ENCODE data around the gene ORC6.
A peak's percentile ranks its signal among the peaks of the same experiment; 100 is the strongest.

The ORC6 gene

GRCh38 chr16:46688654-46689364 is 650 bp upstream of the ORC6 start, which contains the start of gene VPS35:
VPS35 (minus strand) TSS chr16:46689178; CDS start chr16:46689133, 45 bp downstream.
- FAIRE-seq (no peak), DNase-seq (ENCODE audit: insufficient read length, low spot score) (peak; percentile 88)
- TF ChIP-seq POLR2A (IDR thresholded peaks at IDR 0.05; ENCODE audit: low read depth, low read length), result peak; percentile 75

DNA sequence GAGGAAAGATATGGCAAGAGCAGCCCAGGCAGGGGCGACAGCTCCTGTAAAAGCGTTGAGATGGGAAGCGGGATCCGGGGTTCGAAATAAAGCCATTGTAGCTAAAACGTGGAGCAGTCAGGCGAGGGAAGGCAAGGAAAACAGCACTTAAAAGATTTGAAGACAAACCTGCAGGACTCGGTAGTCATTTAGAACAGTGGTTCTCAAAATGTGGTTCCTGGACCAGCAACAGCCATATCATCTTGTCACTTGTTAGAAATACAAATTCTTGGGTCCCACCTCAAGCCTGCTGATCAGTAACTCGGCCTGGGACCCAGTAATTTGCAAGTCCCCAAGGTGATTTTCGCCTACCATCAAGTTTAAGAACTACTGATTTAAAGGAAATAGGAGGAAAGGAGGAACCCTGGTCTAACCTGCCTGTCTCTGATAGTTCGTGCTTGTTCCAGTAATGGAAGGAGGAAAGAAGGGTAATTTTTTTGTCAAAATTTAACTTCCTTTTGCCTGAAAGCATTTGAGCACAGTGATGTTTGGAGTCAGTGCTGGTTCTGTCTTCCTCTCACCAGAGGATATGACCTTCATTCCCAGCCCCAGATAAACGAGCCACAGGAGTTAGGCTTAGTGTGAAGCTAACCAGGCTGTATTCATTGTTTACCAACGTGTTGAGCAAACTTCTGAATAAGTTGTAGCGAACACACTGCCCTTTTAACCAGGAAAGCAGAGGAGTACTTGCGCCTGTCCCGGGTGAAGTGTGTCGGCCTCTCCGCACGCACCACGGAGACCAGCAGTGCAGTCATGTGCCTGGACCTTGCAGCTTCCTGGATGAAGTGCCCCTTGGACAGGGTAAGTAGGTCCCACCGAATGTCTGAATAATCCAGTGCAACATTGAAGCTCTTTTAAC is 1.1 kb downstream of the ORC6 start:
- FAIRE-seq (no peak), DNase-seq (ENCODE audit: insufficient read length, low spot score) (no peak)
- TF ChIP-seq POLR2A (IDR thresholded peaks at IDR 0.05; ENCODE audit: low read depth, low read length), result no peak

- DNase-seq (ENCODE audit: insufficient read length, low spot score), result no peak
- no peak for TF ChIP-seq POLR2A (IDR thresholded peaks at IDR 0.05; ENCODE audit: low read depth, low read length)
- FAIRE-seq, result no peak
Measured at GRCh38 chr16:46691726-46692125, 2.3 kb downstream of the ORC6 start.

DNA sequence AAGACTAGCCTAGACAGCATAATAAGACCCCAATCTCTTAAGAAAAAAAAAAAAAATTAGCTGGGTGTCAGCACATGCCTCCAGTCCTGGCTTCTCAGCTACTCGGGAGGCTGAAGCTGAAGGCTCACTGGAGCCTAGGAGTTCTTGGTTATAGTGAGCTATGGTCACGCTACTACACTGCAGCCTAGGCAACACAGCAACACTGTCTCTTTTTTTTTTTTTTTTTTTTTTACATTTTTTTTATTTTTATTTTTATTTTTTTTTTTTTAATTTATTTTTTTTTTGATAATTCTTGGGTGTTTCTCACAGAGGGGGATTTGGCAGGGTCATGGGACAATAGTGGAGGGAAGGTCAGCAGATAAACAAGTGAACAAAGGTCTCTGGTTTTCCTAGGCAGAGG is 4.1 kb downstream of the ORC6 start:
- FAIRE-seq (no peak), DNase-seq (ENCODE audit: insufficient read length, low spot score) (no peak)
- TF ChIP-seq POLR2A (IDR thresholded peaks at IDR 0.05; ENCODE audit: low read depth, low read length), result no peak

GRCh38 chr16:46695937-46696336 is 6.5 kb downstream of the ORC6 start:
- FAIRE-seq (no peak), DNase-seq (ENCODE audit: insufficient read length, low spot score) (no peak)
- TF ChIP-seq POLR2A (IDR thresholded peaks at IDR 0.05; ENCODE audit: low read depth, low read length), result no peak

DNA sequence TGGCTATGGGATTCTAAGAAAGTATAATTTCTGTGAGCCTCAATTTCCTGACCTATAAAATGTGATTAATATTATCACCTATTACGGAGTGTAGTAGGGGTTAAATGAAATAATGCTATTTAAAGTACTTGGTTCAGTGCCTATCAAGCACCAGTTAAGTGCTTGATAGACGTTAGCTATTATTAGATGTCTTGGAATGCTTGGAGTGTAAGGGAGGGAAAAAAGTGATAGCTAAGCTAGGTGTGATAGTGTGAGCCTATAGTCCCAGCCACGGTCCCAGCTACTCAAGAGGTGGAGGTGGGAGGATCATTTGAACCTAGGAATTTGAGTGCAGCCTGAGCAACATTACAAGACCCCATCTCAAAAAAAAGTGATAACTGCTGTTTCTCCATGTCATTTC is 7.5 kb downstream of the ORC6 start:
- FAIRE-seq, result no peak
- TF ChIP-seq POLR2A (IDR thresholded peaks at IDR 0.05; ENCODE audit: low read depth, low read length), result no peak
- DNase-seq (ENCODE audit: insufficient read length, low spot score), result no peak

- TF ChIP-seq POLR2A (IDR thresholded peaks at IDR 0.05; ENCODE audit: low read depth, low read length), result no peak
- no peak for DNase-seq (ENCODE audit: insufficient read length, low spot score)
- FAIRE-seq, result peak; percentile 27
Measured at GRCh38 chr16:46700048-46700447, 10.6 kb downstream of the ORC6 start.

DNA sequence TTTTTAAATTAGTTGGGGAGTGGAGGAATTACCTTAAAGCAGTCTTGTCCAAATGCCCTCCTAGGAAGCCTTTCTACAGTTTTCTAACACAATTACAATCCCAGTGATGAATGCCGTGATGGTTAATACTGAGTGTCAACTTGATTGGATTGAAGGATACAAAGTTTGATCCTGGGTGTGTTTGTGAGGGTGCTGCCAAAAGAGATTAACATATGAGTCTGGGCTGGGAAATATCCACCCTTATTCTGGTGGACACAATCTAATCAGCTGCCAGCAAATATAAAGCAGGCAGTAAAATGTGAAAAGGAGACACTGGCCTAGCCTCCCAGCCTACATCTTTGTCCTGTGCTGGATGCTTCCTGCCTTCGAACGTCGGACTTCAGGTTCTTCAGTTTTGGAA is 12.2 kb downstream of the ORC6 start:
- no peak for TF ChIP-seq POLR2A (IDR thresholded peaks at IDR 0.05; ENCODE audit: low read depth, low read length)
- no peak for DNase-seq (ENCODE audit: insufficient read length, low spot score)
- no peak for FAIRE-seq

- no peak for TF ChIP-seq POLR2A (IDR thresholded peaks at IDR 0.05; ENCODE audit: low read depth, low read length)
- FAIRE-seq, result no peak
- DNase-seq (ENCODE audit: insufficient read length, low spot score), result no peak
Measured at GRCh38 chr16:46702030-46702429, 12.6 kb downstream of the ORC6 start.

GRCh38 chr16:46706642-46707041 is 17.2 kb downstream of the ORC6 start:
- TF ChIP-seq POLR2A (IDR thresholded peaks at IDR 0.05; ENCODE audit: low read depth, low read length), result no peak
- DNase-seq (ENCODE audit: insufficient read length, low spot score) (no peak), FAIRE-seq (peak; percentile 30)

DNA sequence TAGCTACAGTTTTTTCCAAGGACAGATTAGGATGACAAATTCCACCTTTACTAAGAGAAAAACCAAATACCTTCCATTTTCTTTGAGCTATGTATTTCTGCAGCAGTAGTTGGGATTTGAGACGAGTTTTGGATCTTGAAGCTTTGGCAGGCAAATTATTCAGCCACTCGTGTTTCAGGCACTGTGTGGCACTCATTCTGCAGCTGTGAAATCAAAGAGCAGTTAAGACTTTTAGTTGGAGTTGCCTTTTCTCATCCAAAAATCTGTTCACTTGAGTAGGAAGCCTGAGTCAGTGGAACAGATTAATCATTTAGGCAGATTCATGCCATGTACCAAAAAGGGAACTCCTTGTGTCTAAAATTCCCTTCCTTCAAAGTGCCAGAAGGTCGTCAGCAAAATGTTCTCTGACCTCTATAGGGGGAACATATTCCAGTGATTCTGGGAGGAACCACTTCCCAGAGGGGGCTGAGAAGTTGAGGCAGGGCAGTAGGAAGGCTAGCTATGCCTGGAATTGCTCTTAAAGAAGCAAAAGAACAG is 20.1 kb downstream of the ORC6 start:
- no peak for DNase-seq (ENCODE audit: insufficient read length, low spot score)
- no peak for TF ChIP-seq POLR2A (IDR thresholded peaks at IDR 0.05; ENCODE audit: low read depth, low read length)

DNA sequence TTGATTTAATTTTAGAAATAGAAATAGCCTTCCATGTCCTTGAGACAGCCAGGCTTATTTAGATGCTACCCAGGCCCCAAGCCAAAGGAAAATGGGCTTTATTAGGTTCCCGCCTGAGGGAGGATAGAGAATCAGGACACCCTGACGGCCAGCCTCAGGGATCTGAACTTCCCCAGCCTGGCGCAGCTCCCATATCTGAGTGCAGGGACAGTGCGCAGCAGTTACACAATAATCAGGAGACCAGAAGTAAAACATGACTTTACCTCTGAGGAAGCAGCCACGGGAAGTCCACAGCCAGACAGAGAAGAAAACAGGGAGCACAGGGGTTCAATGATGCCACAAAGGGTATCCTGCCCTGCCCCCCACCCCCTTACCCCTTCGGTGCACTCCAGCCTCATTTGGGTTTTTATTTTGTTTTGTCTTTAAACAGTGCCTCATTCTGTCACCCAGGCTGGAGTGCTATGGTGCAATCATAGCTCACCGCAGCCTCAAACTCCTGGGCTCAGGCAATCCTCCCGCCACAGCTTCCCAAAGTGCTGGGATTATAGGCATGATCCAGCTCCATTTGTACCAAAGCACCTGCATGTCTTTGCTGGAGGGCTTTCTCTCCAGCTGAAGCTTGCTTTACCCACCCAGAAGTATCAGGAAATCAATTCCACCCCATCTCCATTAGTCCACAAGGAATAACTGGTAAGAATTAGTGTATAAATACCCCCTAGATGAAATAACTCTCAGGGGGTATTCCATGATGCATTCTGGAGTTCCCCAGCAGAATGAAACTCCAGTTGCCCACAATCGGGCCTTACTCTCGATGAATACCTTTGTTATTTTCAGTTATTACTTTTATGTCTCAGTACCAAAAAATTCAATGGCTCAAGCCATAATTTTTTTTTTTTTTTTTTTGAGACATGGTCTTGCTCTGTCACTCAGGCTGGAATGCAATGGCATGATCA is 21.9 kb downstream of the ORC6 start:
- no peak for TF ChIP-seq POLR2A (IDR thresholded peaks at IDR 0.05; ENCODE audit: low read depth, low read length)
- FAIRE-seq (no peak), DNase-seq (ENCODE audit: insufficient read length, low spot score) (no peak)

More for the DNA sequence above, 20.1 kb downstream of the ORC6 start:
- no peak for FAIRE-seq

- DNase-seq (ENCODE audit: insufficient read length, low spot score), result no peak
- no peak for FAIRE-seq
- TF ChIP-seq POLR2A (IDR thresholded peaks at IDR 0.05; ENCODE audit: low read depth, low read length), result no peak
Measured at GRCh38 chr16:46712911-46713310, 23.5 kb downstream of the ORC6 start.
